ENCODE measurements around the gene DMPK.
"Not testable (repeated sequence)": the region's sequence is repeated elsewhere in the genome, so short reads cannot be mapped to it uniquely, and the experiment has no call there.

Gene DMPK

GRCh38 chr19:45767881-45768654, 14.2 kb downstream of the DMPK start:
- peak; percentile 68 for DNase-seq

GRCh38 chr19:45767410-45767880, 14.8 kb downstream of the DMPK start:
- peak; percentile 86 for DNase-seq

GRCh38 chr19:45766869-45767346, 15.4 kb downstream of the DMPK start:
- DNase-seq: peak; percentile 41

- no peak for DNase-seq
Measured at GRCh38 chr19:45766296-45766868, 15.9 kb downstream of the DMPK start.

GRCh38 chr19:45765702-45766295, 16.5 kb downstream of the DMPK start:
- no peak for DNase-seq

GRCh38 chr19:45764945-45765701, 17.2 kb downstream of the DMPK start:
- DNase-seq: no peak

GRCh38 chr19:45764475-45764874, 17.8 kb downstream of the DMPK start:
- DNase-seq: no peak

- DNase-seq: no peak
Measured at GRCh38 chr19:45763691-45764294, 18.5 kb downstream of the DMPK start.

GRCh38 chr19:45762870-45763631, 19.2 kb downstream of the DMPK start:
- no peak for DNase-seq

GRCh38 chr19:45761714-45762113, 20.6 kb downstream of the DMPK start:
- DNase-seq: no peak

GRCh38 chr19:45758921-45759320, 23.4 kb downstream of the DMPK start:
- no peak for DNase-seq

- DNase-seq: no peak
Measured at GRCh38 chr19:45757695-45758094, 24.6 kb downstream of the DMPK start.

GRCh38 chr19:45754323-45754722, 28.0 kb downstream of the DMPK start:
- no peak for DNase-seq

GRCh38 chr19:45753548-45753947, 28.7 kb downstream of the DMPK start:
- no peak for DNase-seq

- no peak for DNase-seq
Measured at GRCh38 chr19:45752639-45753038, 29.7 kb downstream of the DMPK start.

- not testable (repeated sequence) for DNase-seq
Measured at GRCh38 chr19:45751483-45751882, 30.8 kb downstream of the DMPK start.

GRCh38 chr19:45747513-45747912, 34.8 kb downstream of the DMPK start:
- no peak for DNase-seq

- DNase-seq: peak; percentile 65
Measured at GRCh38 chr19:45746866-45747265, 35.4 kb downstream of the DMPK start.

GRCh38 chr19:45745606-45746005, 36.7 kb downstream of the DMPK start:
- DNase-seq: no peak

- no peak for DNase-seq
Measured at GRCh38 chr19:45742969-45743368, 39.3 kb downstream of the DMPK start.

- DNase-seq: no peak
Measured at GRCh38 chr19:45739498-45740439, 42.5 kb downstream of the DMPK start.

Data from EL (cell line).